ENCODE measurements around the gene APOA1.

APOA1 gene

DNA sequence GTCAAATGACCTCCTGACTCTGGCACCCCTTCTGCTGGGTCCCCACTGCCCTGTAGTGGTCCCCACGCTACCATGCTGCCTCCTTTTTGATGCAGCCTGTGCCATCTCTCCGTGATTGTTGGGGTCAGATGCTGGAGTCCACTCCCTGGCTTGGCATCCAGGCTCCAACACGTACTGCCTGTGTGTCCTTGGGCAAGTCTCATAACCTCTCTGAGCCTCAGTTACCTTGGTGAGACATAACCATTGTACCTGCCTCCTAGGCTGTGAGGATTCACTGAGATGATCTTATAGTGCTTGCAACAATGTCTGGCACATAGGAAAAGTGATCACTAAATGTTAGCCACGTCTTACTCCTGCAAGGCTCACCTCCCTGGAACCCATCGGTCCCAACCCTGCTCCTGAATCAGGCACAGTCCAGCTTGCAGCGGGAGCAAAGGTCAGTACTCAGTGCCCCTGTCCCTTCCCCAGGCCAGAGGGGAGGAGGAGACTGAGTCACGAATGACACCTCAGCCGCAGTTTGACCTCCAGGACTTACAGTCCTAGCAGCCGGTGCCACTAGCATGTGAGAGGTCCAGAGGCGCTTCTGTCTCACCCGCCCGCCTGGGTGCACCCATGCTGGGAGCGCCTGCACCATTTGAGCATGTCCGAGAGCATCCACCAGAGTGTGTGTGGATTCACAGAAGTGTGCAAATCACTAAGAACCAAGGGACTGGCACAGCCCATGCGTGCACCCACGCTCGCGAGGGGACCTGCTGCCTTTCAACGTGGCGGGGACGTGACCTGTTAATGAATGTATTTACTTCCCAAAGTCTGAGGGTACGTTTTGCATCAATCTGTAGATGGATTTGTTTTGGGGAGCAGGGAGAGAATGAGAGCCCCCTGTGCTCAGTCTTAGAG, 11.3 kb downstream of the APOA1 start (continued):
- TF ChIP-seq IKZF3 (tag by site-specific recombination; IDR thresholded peaks at IDR 0.05) (no peak), GLIS2 (tag by site-specific recombination; IDR thresholded peaks at IDR 0.05) (no peak)
- TF ChIP-seq, protein P1, sequence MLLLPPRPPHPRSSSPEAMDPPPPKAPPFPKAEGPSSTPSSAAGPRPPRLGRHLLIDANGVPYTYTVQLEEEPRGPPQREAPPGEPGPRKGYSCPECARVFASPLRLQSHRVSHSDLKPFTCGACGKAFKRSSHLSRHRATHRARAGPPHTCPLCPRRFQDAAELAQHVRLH (tag by site-specific recombination; IDR thresholded peaks at IDR 0.05) = no peak

DNA sequence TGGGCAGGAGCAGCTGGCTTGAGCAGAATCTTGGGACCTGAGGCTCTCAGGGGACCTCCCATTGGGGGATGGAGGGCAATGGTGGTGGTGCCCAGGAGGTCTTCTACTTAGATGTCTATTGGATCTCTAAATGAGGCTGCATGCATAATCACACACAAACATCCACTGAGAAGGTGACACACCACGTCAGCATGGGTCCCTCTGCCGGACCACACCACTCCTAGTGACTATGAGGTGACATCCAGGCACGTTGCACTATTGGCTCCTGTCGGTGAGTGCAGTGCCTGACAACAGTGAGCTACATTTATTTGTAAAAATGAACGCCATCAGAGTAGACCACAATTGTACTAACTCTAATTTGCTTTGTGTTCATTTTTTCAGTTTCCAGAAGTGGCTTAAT, 12.0 kb downstream of the APOA1 start:
- Histone ChIP-seq H3K9me3 (ENCODE audit: control insufficient read depth, insufficient read depth, low read depth, low read length) (no peaks in the 10 kb centered on the region), H3K4me3 (ENCODE audit: low read depth, low read length) (no peak overlapping the region), H3K27ac (ENCODE audit: extremely low read depth, low read depth, low read length) (no peak overlapping the region), H3K36me3 (ENCODE audit: control insufficient read depth in 2 of 2, insufficient read depth in 1 of 2, low read length in 2 of 2) (no peaks in the 10 kb centered on the region), H3K4me1 (ENCODE audit: control insufficient read depth, insufficient read depth, low read length) (no peaks in the 10 kb centered on the region)
- ChIA-PET POLR2A (no interaction called here), CTCF (interaction anchor here (0.9 to 1.2 kb wide), 2 partner anchors 10 to 35 kb away, joined by 3 to 4 read pairs; no protein-coding TSS in a partner anchor)
- no peak for TF ChIP-seq OSR2 (tag by site-specific recombination; IDR thresholded peaks at IDR 0.05)

DNA sequence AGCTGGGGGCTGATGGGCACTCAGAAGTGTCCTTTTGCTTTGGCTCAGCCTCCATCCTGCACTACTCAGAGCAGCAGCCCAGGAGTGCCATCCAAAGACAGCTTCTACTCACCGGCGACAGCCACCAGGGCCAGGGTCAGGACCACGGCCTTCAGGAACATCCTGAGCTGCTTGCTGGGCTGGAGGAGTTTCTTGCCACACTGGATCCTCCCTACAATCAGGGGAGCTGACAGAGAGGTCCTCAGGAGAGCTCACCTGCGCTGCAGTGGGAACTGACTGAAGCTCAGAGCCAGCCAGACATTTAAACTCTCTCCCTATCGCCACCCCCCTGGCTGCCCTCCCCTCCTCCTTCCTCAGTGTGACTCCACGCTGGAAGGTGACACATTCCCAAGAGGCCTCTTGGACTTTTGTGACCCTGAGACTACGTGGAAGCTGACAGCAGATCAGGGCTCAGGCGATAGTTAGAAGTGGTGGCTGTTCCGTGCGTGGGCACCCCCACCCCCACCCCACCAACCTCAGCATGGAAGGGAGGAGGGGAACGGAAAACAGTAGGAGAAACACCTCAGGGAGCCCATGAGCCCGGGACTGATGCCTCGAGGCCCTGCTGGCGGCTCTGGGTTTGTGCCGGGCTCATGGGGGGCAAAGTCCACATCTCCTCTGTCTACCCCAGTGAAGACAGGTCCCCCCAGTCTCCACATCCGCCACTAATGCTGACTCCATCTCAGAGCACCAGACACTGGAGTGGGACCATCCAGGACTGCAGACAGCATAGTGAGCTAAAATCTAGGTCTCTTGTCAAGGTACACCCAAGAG, 14.2 kb downstream of the APOA1 start, which contains the start of gene APOA4:
Gene APOA4 (minus strand): TSS at position 274 of the 813 bp plus-strand sequence. CDS start 113 bp downstream, at position 161.
- no peaks in the 10 kb centered on the region for H3K4me1 ChIP-seq (ENCODE audit: control insufficient read depth, insufficient read depth, low read length)
- ChIA-PET POLR2A (no interaction called here), CTCF (interaction anchor here (0.6 to 1.0 kb wide), 2 partner anchors 33 to 38 kb away, joined by 3 to 4 read pairs; no protein-coding TSS in a partner anchor)
- H3K9me3 ChIP-seq (ENCODE audit: control insufficient read depth, insufficient read depth, low read depth, low read length) = no peaks in the 10 kb centered on the region
- H3K4me3 ChIP-seq (ENCODE audit: low read depth, low read length) = no peak within 1 kb of the TSS
- TF ChIP-seq, protein P2, sequence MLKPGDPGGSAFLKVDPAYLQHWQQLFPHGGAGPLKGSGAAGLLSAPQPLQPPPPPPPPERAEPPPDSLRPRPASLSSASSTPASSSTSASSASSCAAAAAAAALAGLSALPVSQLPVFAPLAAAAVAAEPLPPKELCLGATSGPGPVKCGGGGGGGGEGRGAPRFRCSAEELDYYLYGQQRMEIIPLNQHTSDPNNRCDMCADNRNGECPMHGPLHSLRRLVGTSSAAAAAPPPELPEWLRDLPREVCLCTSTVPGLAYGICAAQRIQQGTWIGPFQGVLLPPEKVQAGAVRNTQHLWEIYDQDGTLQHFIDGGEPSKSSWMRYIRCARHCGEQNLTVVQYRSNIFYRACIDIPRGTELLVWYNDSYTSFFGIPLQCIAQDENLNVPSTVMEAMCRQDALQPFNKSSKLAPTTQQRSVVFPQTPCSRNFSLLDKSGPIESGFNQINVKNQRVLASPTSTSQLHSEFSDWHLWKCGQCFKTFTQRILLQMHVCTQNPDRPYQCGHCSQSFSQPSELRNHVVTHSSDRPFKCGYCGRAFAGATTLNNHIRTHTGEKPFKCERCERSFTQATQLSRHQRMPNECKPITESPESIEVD (tag by site-specific recombination; IDR thresholded peaks at IDR 0.05) = no peak
- TF ChIP-seq ZNF133 (tag by site-specific recombination; IDR thresholded peaks at IDR 0.05) = no peak
- no peak for TF ChIP-seq IKZF3 (tag by site-specific recombination; IDR thresholded peaks at IDR 0.05)
- TF ChIP-seq SP2 (tag by site-specific recombination; IDR thresholded peaks at IDR 0.05) = no peak
- no peak for TF ChIP-seq ZNF660 (tag by site-specific recombination; IDR thresholded peaks at IDR 0.05)
- no peak for TF ChIP-seq SP3 (tag by site-specific recombination; IDR thresholded peaks at IDR 0.05)
- no peak for TF ChIP-seq ZNF132 (tag by site-specific recombination; IDR thresholded peaks at IDR 0.05; ENCODE audit: borderline replicate concordance)
- TF ChIP-seq, protein P3, sequence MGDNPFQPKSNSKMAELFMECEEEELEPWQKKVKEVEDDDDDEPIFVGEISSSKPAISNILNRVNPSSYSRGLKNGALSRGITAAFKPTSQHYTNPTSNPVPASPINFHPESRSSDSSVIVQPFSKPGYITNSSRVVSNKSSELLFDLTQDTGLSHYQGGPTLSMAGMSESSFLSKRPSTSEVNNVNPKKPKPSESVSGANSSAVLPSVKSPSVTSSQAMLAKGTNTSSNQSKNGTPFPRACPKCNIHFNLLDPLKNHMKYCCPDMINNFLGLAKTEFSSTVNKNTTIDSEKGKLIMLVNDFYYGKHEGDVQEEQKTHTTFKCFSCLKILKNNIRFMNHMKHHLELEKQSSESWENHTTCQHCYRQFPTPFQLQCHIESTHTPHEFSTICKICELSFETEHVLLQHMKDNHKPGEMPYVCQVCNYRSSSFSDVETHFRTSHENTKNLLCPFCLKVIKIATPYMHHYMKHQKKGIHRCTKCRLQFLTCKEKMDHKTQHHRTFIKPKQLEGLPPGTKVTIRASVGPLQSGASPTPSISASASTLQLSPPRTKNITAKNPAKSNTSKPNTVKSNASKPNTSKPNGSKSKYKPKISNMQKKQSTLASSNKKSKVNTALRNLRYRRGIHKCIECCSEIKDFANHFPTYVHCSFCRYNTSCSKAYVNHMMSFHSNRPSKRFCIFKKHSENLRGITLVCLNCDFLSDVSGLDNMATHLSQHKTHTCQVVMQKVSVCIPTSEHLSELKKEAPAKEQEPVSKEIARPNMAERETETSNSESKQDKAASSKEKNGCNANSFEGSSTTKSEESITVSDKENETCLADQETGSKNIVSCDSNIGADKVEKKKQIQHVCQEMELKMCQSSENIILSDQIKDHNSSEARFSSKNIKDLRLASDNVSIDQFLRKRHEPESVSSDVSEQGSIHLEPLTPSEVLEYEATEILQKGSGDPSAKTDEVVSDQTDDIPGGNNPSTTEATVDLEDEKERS (tag by site-specific recombination; IDR thresholded peaks at IDR 0.05) = no peak
- no peak for TF ChIP-seq RBAK (tag by site-specific recombination; IDR thresholded peaks at IDR 0.05)
- TF ChIP-seq GLIS2 (tag by site-specific recombination; IDR thresholded peaks at IDR 0.05) = no peak
- no peak for TF ChIP-seq ZNF433 (tag by site-specific recombination; IDR thresholded peaks at IDR 0.05; ENCODE audit: low read depth)
- no peak for TF ChIP-seq PRDM1 (tag by site-specific recombination; IDR thresholded peaks at IDR 0.05)
- no peak for TF ChIP-seq GLIS1 (tag by site-specific recombination; IDR thresholded peaks at IDR 0.05)
- TF ChIP-seq ZNF266 (tag by site-specific recombination; IDR thresholded peaks at IDR 0.05; ENCODE audit: low read depth) = no peak
- TF ChIP-seq ZXDB (tag by site-specific recombination; IDR thresholded peaks at IDR 0.05) = no peak
- no peak for TF ChIP-seq ZNF510 (tag by site-specific recombination; IDR thresholded peaks at IDR 0.05; ENCODE audit: insufficient replicate concordance)
- TF ChIP-seq ZNF302 (tag by site-specific recombination; IDR thresholded peaks at IDR 0.05; ENCODE audit: low read depth) = no peak
- no peak for TF ChIP-seq GLI4 (tag by site-specific recombination; IDR thresholded peaks at IDR 0.05)
- TF ChIP-seq, protein P4, sequence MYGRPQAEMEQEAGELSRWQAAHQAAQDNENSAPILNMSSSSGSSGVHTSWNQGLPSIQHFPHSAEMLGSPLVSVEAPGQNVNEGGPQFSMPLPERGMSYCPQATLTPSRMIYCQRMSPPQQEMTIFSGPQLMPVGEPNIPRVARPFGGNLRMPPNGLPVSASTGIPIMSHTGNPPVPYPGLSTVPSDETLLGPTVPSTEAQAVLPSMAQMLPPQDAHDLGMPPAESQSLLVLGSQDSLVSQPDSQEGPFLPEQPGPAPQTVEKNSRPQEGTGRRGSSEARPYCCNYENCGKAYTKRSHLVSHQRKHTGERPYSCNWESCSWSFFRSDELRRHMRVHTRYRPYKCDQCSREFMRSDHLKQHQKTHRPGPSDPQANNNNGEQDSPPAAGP (tag by site-specific recombination; IDR thresholded peaks at IDR 0.05) = no peak
- no peak for TF ChIP-seq HOXD13 (CRISPR knock-in tag; IDR thresholded peaks at IDR 0.05; ENCODE audit: borderline replicate concordance)
- H3K27ac ChIP-seq (ENCODE audit: extremely low read depth, low read depth, low read length) = no peak within 1 kb of the TSS
- no peaks in the 10 kb centered on the region for H3K36me3 ChIP-seq (ENCODE audit: control insufficient read depth in 2 of 2, insufficient read depth in 1 of 2, low read length in 2 of 2)
